ENCODE data around the gene ACSL1.

GRCh38 chr4:184853436-184853835, 27.7 kb upstream of the ACSL1 start:
- no peak for TF ChIP-seq CTCF (IDR thresholded peaks at IDR 0.05)
- no peak for TF ChIP-seq EZH2phosphoT487 (IDR thresholded peaks at IDR 0.05)
